K562 (cell line): ENCODE results near the gene MLLT11. TPM values are rescaled to one million over a fixed set of nuclear protein-coding genes. Genes with fewer than 3 reads are reported as not detected.
A peak's percentile ranks its signal among the peaks of the same experiment; 100 is the strongest.

Source experiments
- CBX3 ChIP-seq, 2 experiments: IDR thresholded peaks; 1 replicate in 1 of 2; 2 replicates in 1 of 2; pipeline ENCODE4 v1.6.1; 2012; ENCODE audit warnings: inconsistent platforms in 2 of 2, low read length in 2 of 2, borderline replicate concordance in 1 of 2, control low read depth in 1 of 2
- HES1 ChIP-seq: fragments of 450-650 bp; IDR thresholded peaks from 2 replicates; pipeline ENCODE4 v1.6.1; 2016; ENCODE audit warnings: low read depth, mild to moderate bottlenecking, moderate library complexity
- LARP7 ChIP-seq: fragments of 450-650 bp; IDR thresholded peaks from 2 replicates; pipeline ENCODE4 v1.6.1; 2016
- MCM2 ChIP-seq: fragments of 450-650 bp; IDR thresholded peaks from 2 replicates; pipeline ENCODE4 v1.6.1; 2017; ENCODE audit warnings: low read depth, mild to moderate bottlenecking
- MXI1 ChIP-seq: IDR thresholded peaks from 2 replicates; pipeline ENCODE4 v1.6.1; 2011; ENCODE audit warnings: low read depth, mild to moderate bottlenecking, improper control_type of control experiment, low read length
- NCOA6 ChIP-seq: fragments of 450-650 bp; IDR thresholded peaks from 2 replicates; pipeline ENCODE4 v1.6.1; 2017; ENCODE audit warnings: mild to moderate bottlenecking
- POLR2G ChIP-seq: fragments of 200-400 bp; formaldehyde crosslinking; IDR thresholded peaks from 2 replicates; pipeline ENCODE4 v1.6.1; 2017; ENCODE audit warnings: low read depth, mild to moderate bottlenecking, antibody characterized with exemption, low read length, moderate library complexity
- PURB ChIP-seq: sonication (generic); formaldehyde crosslinking; IDR thresholded peaks from 2 replicates; pipeline ENCODE4 v1.9.0; 2021; ENCODE audit warnings: low read depth, mild to moderate bottlenecking, missing genetic modification reagents
- RNF2 ChIP-seq: sonication (generic); IDR thresholded peaks from 2 replicates; pipeline ENCODE4 v1.6.1; 2016
- TBL1XR1 ChIP-seq, 2 experiments: IDR thresholded peaks; 2 replicates each; pipeline ENCODE4 v1.6.1; 2012; ENCODE audit warnings: improper control_type of control experiment in 2 of 2, low read length in 2 of 2, mild to moderate bottlenecking in 1 of 2
- ZNF398 ChIP-seq: fragments of 250-450 bp; sonication (Bioruptor Pico); IDR thresholded peaks from 2 replicates; pipeline ENCODE4 v1.8.0; 2021; ENCODE audit warnings: moderate library complexity, mild to moderate bottlenecking, inconsistent platforms
- ZNF407 ChIP-seq: fragments of 450-650 bp; IDR thresholded peaks from 2 replicates; pipeline ENCODE4 v1.6.1; 2016; ENCODE audit warnings: low read depth
- ZNF444 ChIP-seq: fragments of 250-450 bp; sonication (Bioruptor Pico); IDR thresholded peaks from 2 replicates; pipeline ENCODE4 v1.4.0; 2020; ENCODE audit warnings: mild to moderate bottlenecking, moderate library complexity
- polyA plus RNA-seq, 8 experiments: library from polyadenylated mRNA; depleted of rRNA in 4 of 8; stranded (reverse) in 5 of 8; unstranded in 3 of 8; fragments of >200 nt; fragmentation: Nextera tagmentation in 2 of 8; fragmentation: Illumina TruSeq in 1 of 8; extraction: Ambion mirVana in 2 of 8; extraction: Trizol in 1 of 8; gene quantifications; 2 replicates each; pipeline versions ENCODE4 v1.2.1 to v1.2.3, GENCODE V29; 2011 to 2014; ENCODE audit warnings: inconsistent platforms in 1 of 8, missing spikeins in 1 of 8
- total RNA-seq, 7 experiments: library from RNA; depleted of rRNA in 6 of 7; stranded (reverse); fragments of >200 nt in 6 of 7; fragmentation: Illumina TruSeq in 2 of 7; extraction: Trizol in 2 of 7; gene quantifications; 2 replicates each; pipeline versions ENCODE4 v1.2.1 to v1.2.3, GENCODE V29; 2011 to 2021; ENCODE audit warnings: low replicate concordance in 1 of 7

Gene MLLT11
- total and polyA plus RNA-seq, 9 of the 15 experiments (the other 6 are each of a cell fraction or from before 2014, with no cell fraction given) = 12.1 to 91.0 (median 22.0) TPM

- TF ChIP-seq HES1 (no peak), RNF2 (peak; percentile 76), LARP7 (no peak), POLR2G (no peak), ZNF407 (no peak), TBL1XR1 (IDR thresholded peaks at IDR 0.05; ENCODE audit: low read length in 2 of 2) (peak in 1 of 2 experiments; percentile 32; a peak in 1 of 4 replicates), PURB (no peak), NCOA6 (no peak), MXI1 (no peak), ZNF444 (CRISPR knock-in tag) (no peak), CBX3 (IDR thresholded peaks at IDR 0.05; ENCODE audit: borderline replicate concordance in 1 of 2, low read length in 2 of 2) (no peak), ZNF398 (CRISPR knock-in tag) (no peak), MCM2 (no peak)
Observed at GRCh38 chr1:151054971-151055547, 5.1 kb upstream of the MLLT11 start (continued).
